OCI-LY3 (cell line): Measurements from ENCODE around the gene CRPPA.

ENCODE experiments used
- CTCF ChIP-seq: fragments of 200-600, 300-600 bp; sonication (generic); IDR thresholded peaks from 2 replicates; pipeline ENCODE4 v1.5.1; 2014; ENCODE audit warnings: antibody characterized with exemption, low read length, low read depth
- EZH2phosphoT487 ChIP-seq: fragments of 200-600 bp; shearing (Covaris generic); IDR thresholded peaks from 2 replicates; pipeline ENCODE4 v1.6.1; 2018; ENCODE audit warnings: antibody characterized with exemption, mixed run types, low read depth

GRCh38 chr7:16400893-16401275 lies 20.5 kb downstream of the CRPPA start:
- TF ChIP-seq CTCF: no peak
- TF ChIP-seq EZH2phosphoT487: no peak
